Epithelial cell of proximal tubule (primary cell): ENCODE measurements around the gene KLHDC8A. TPM values are rescaled to one million over a fixed set of nuclear protein-coding genes. Genes with fewer than 3 reads are reported as not detected.
A peak's percentile ranks its signal among the peaks of the same experiment; 100 is the strongest.
"Not testable (repeated sequence)": the region's sequence is repeated elsewhere in the genome, so short reads cannot be mapped to it uniquely, and the experiment has no call there.

Source experiments
- DNase-seq: peaks from one replicate; pipeline ENCODE4 v3.0.0-alpha.2; 2011; ENCODE audit warnings: low read depth
- H3K4me3 ChIP-seq: 2 replicates; pipeline ENCODE4 v1.5.1; 2011; ENCODE audit warnings: low read depth, mild to moderate bottlenecking, low read length
- total RNA-seq: library from RNA; depleted of rRNA; stranded (reverse); fragments of >200 nt; gene quantifications from 2 replicates; pipeline ENCODE4 v1.2.3, GENCODE V29; 2015
- TF ChIP-seq, protein P1 (sequence below): conservative IDR thresholded peaks from 2 replicates; pipeline ENCODE4 v1.5.1; 2012; ENCODE audit warnings: low read depth, mild to moderate bottlenecking, low read length

KLHDC8A gene
- total RNA-seq, 1 donor from 2014 or later: 9.6 TPM

DNA sequence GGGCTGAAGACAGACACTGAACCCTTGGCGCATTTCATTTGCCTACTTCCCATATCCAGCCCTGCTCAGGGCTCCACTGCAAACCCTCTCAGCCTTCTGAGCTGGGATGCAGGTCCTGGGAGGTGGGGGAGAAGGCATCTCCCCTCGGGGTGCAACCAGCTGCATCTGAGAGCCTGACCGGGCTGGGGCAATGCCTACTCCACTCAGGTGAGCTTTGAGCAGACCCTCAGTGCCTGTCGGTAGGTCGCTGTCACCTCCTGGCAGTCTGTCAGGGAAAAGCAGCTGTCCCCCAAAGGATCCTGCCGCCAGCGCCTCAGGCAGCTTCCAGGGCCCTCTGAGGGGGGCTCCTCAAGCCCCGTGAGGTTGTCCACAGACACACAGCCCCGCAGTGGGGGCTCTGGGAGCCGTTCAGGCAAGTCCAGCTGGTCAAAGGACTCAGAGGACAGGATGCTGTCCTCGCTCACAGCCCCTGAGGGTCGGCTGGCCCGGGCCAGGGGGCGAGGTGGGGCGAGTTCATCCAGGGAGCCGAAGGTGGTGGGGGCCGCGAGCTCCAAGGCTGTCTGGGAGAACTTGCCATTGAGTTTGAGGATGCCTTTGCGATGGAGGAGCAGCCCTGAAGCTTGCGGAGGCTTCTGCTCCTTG lies 53.4 kb downstream of the KLHDC8A start:
- DNase-seq: no peak
- TF ChIP-seq, protein P1, sequence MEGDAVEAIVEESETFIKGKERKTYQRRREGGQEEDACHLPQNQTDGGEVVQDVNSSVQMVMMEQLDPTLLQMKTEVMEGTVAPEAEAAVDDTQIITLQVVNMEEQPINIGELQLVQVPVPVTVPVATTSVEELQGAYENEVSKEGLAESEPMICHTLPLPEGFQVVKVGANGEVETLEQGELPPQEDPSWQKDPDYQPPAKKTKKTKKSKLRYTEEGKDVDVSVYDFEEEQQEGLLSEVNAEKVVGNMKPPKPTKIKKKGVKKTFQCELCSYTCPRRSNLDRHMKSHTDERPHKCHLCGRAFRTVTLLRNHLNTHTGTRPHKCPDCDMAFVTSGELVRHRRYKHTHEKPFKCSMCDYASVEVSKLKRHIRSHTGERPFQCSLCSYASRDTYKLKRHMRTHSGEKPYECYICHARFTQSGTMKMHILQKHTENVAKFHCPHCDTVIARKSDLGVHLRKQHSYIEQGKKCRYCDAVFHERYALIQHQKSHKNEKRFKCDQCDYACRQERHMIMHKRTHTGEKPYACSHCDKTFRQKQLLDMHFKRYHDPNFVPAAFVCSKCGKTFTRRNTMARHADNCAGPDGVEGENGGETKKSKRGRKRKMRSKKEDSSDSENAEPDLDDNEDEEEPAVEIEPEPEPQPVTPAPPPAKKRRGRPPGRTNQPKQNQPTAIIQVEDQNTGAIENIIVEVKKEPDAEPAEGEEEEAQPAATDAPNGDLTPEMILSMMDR: no peak
- no peak overlapping the region for H3K4me3 ChIP-seq

GRCh38 chr1:205301842-205302588 lies 54.7 kb downstream of the KLHDC8A start:
- DNase-seq: no peak
- TF ChIP-seq, protein P1: no peak
- H3K4me3 ChIP-seq: no peak overlapping the region

GRCh38 chr1:205301205-205301821 lies 55.4 kb downstream of the KLHDC8A start:
- TF ChIP-seq, protein P1: no peak
- no peak overlapping the region for H3K4me3 ChIP-seq
- DNase-seq: peak; percentile 87

- DNase-seq: no peak
- no peak overlapping the region for H3K4me3 ChIP-seq
- TF ChIP-seq, protein P1: no peak
Measured at GRCh38 chr1:205300149-205300548, 56.6 kb downstream of the KLHDC8A start.

DNA sequence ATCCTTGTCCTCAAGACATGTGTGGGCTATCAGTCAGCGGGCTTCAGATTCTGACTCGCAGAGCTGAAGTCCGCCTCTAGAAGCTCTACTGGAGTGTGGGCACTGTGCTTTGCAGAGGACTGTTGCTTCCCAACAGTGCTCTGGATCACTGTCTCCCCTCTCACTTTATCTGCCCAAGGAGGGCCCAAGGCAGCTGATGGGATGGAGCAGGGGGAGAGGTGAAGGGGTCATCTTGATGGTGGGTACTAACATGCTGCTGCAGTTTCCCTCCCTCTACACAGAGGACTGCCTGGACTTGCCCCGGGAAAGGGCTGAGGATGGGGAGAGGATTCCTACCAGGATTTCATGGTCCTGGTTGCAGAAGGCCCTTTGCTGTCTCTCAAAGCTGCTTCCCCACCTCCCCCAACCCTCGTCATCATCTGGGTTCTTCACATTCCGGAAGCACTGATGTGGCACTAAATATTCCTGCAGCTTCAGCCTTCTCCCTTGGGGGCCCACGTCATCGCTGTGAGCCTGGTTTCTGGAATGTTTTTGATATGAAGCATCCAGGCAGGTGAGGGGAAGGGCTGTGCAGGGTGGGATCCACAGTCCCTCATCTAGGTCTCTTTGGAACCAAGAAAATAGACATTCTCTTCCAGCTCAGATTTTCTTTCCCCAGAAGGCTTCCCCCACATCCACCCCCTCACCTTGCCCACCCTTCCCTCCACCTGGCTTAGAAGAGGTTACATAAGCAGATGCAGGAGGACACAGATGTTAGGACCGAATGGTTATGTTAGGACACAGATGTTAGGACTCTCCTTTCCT lies 58.3 kb downstream of the KLHDC8A start:
- DNase-seq: peak; percentile 92
- TF ChIP-seq, protein P1: no peak
- H3K4me3 ChIP-seq: no peak overlapping the region

DNA sequence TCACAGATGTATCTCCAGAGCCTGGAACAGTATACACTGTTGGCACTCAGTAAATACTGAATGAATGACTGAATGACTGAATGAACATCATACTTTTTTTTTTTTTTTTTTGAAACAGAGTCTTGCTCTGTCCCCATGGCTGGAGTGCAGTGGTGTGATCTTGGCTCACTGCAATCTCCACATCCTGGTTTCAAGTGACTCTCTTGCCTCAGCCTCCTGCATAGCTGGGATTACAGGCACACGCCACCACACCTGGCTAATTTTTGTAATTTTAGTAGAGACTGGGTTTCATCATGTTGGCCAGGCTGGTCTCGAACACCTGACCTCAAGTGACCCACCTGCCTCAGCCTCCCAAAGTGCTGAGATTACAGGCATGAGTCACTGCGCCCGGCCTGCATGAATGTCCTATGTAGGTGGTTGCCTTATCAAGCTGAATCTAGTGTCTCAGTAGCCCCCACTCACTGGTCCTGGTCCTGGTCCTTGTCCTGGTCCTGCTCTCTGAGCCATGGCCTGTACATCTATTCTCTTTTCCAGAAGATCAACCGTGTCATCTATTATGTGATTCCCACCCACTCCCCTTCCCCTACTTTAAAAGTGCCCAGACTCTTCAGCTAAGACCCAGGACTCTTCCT lies 59.1 kb downstream of the KLHDC8A start:
- not testable (repeated sequence) for H3K4me3 ChIP-seq, DNase-seq
